Chondrocyte (in vitro differentiated cells): Measurements from ENCODE around the gene KIFAP3. TPM values are rescaled to one million over a fixed set of nuclear protein-coding genes. Genes with fewer than 3 reads are reported as not detected.

Source experiments
- DNase-seq: peaks from one replicate; pipeline ENCODE4 v3.0.0; 2021; ENCODE audit warnings: mixed read lengths, low spot score
- H3K27ac Mint-ChIP-seq: one replicate; pipeline ENCODE4 v1.8.0; 2021; ENCODE audit warnings: mild to moderate bottlenecking, moderate library complexity, mixed read lengths; ENCODE audit not compliant: unreplicated experiment
- H3K27me3 Mint-ChIP-seq: 2 replicates; pipeline ENCODE4 v1.8.0; 2021; ENCODE audit warnings: low read depth, mixed read lengths
- H3K36me3 Mint-ChIP-seq: 2 replicates; pipeline ENCODE4 v1.8.0; 2021; ENCODE audit warnings: low read depth, mixed read lengths
- H3K4me1 Mint-ChIP-seq: 2 replicates; pipeline ENCODE4 v1.8.0; 2021; ENCODE audit warnings: low read depth, mild to moderate bottlenecking, mixed read lengths
- H3K4me3 Mint-ChIP-seq: one replicate; pipeline ENCODE4 v1.8.0; 2021; ENCODE audit warnings: mild to moderate bottlenecking, moderate library complexity, mixed read lengths; ENCODE audit not compliant: unreplicated experiment
- H3K9me3 Mint-ChIP-seq: 2 replicates; pipeline ENCODE4 v1.8.0; 2021; ENCODE audit warnings: low read depth, mixed read lengths
- CTCF ChIP-seq: fragments of 200-600 bp; sonication (generic); IDR thresholded peaks from 2 replicates; pipeline ENCODE4 v1.5.0; 2021; ENCODE audit warnings: antibody characterized with exemption, mild to moderate bottlenecking, moderate library complexity
- total RNA-seq: library from RNA; stranded (reverse); gene quantifications from 3 replicates; pipeline ENCODE4 v1.2.1, GENCODE V29; 2021

KIFAP3 gene
- total RNA-seq, 1 donor from 2014 or later: 25.5 TPM

DNA sequence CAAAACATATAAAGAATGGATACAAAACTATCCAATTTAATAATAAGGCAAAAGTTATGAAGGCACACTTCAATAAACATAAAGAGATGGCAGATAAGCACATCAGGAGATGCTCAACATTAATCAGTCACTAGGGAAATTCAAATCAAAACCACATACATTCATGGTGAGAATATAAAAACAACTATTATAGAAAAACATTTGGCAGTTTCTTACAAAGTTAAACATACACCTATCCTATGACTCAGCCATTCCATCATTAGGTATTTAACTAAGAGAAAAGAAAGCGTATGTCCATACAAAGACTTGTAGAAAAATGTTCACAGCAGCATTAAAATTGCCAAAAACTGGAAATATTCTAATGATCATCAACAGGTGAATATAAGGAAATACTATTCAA lies 44.3 kb downstream of the KIFAP3 start:
- Mint-ChIP-seq H3K36me3 (peaks cover 22% of the 10 kb centered on the region), H3K4me3 (no peak overlapping the region), H3K27me3 (no peaks in the 10 kb centered on the region), H3K4me1 (peaks cover 23% of the 10 kb centered on the region), H3K27ac (no peak overlapping the region), H3K9me3 (peaks cover 16% of the 10 kb centered on the region)
- no peak for TF ChIP-seq CTCF
- no peak for DNase-seq

GRCh38 chr1:170027760-170028159 lies 46.7 kb downstream of the KIFAP3 start:
- no peak for DNase-seq
- Mint-ChIP-seq H3K9me3 (peaks cover 16% of the 10 kb centered on the region), H3K27me3 (no peaks in the 10 kb centered on the region), H3K4me1 (peaks cover 19% of the 10 kb centered on the region), H3K36me3 (peaks cover 22% of the 10 kb centered on the region), H3K27ac (no peak overlapping the region), H3K4me3 (no peak overlapping the region)
- no peak for TF ChIP-seq CTCF

DNA sequence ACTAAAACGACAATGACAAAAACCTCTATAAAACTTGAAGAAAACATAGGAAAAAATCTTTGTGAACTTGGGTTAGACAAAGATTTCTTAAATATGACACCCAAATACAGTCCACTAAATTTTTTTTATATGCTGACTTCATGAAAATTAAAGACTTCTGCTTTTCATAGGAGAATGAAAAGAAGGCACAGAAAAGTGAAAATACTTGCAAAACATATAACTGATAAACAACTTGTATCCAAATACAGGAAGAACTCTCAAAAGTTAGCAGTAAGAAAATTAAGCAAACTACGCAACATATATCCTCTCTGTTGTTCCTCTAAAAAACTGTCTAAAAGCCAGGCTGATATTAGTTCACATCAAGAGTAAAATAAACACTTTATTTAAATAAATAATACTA lies 53.6 kb downstream of the KIFAP3 start:
- peaks cover 10% of the 10 kb centered on the region for H3K9me3 Mint-ChIP-seq
- no peak for DNase-seq
- no peak overlapping the region for H3K4me3 Mint-ChIP-seq
- H3K4me1 Mint-ChIP-seq: no peaks in the 10 kb centered on the region
- no peak overlapping the region for H3K27ac Mint-ChIP-seq
- no peak for TF ChIP-seq CTCF
- H3K27me3 Mint-ChIP-seq: no peaks in the 10 kb centered on the region
- H3K36me3 Mint-ChIP-seq: peaks cover 19% of the 10 kb centered on the region

DNA sequence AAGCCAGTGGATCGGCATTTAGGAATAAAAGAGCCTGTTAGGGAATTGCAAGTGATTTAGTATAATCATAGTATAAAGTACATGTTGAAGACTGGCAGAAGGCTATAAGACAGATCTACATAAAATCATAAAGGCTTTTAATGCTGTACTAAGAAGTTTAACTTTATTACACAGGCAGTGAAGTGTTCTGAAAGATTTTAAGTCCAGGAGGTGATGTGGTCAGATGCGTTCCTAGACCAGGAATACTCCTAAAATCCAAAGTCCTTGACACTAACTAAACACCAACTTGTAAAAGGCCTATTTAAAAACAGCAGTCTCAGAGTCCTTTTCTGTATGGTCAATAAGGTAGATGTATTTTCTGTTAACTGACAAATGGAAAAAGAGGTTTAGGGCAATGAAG lies 57.0 kb downstream of the KIFAP3 start:
- no peaks in the 10 kb centered on the region for H3K27me3 Mint-ChIP-seq
- no peak overlapping the region for H3K27ac Mint-ChIP-seq
- peaks cover 24% of the 10 kb centered on the region for H3K36me3 Mint-ChIP-seq
- no peak for DNase-seq
- TF ChIP-seq CTCF: no peak
- peaks cover 8% of the 10 kb centered on the region for H3K9me3 Mint-ChIP-seq
- H3K4me3 Mint-ChIP-seq: no peak overlapping the region
- H3K4me1 Mint-ChIP-seq: no peaks in the 10 kb centered on the region

- peaks cover 17% of the 10 kb centered on the region for H3K36me3 Mint-ChIP-seq
- peaks cover 3% of the 10 kb centered on the region for H3K4me1 Mint-ChIP-seq
- DNase-seq: no peak
- no peak overlapping the region for H3K27ac Mint-ChIP-seq
- no peak for TF ChIP-seq CTCF
- H3K9me3 Mint-ChIP-seq: peaks cover 5% of the 10 kb centered on the region
- no peak overlapping the region for H3K4me3 Mint-ChIP-seq
- H3K27me3 Mint-ChIP-seq: no peaks in the 10 kb centered on the region
Observed at GRCh38 chr1:170012920-170013319, 61.6 kb downstream of the KIFAP3 start.
